HG03135 (cell line): ENCODE data around the gene MATK.
"Not testable (repeated sequence)": the region's sequence is repeated elsewhere in the genome, so short reads cannot be mapped to it uniquely, and the experiment has no call there.

Experiments
- ATAC-seq: cut with Tn5 transposase; IDR thresholded peaks from one replicate; pipeline ENCODE4 v1.9.1; 2021; ENCODE audit warnings: mild to moderate bottlenecking, moderate library complexity; ENCODE audit not compliant: unreplicated experiment

Gene MATK

DNA sequence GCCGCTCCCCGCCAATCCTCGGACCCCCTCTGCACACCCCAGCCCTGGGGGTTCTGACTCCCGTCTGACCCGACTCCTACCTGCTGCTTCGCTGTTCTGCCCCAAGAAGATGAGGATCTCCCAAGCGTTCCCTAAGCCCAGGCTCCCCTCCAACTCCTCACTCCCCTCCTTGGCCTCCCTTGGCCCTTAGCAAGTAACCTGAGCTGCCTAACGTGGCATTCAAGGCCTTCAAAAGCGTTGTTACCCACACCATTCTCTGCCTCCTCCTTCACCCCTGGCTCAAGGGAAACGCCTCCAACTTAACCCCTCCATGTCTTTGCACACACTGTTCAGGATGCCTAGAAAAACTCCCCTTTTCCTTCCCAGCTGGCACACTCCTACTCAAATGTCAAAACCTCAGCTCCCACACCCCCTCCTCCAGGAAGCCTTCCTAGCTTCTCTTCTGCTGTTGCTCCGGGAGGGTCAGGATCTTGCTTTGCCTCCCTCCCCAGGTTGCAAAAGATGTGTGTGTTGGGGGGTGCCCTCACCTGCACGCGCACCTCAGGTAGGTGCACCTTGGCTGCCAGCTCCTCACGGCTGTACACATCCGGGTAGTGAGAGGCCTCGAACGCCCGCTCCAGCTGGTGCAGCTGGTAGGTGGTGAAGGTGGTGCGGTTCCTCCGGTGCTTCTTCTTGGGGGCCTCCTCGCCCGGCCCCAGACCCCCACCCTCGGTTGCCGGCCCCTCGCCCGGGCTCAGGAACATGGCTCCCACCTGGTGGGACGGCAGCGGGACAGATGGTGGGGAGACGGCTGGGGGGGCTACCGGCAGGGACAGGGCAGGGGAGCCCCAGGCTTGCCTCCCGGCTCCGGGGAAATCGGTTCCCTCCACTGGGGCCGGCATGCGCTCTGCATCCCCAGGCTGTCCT is 14.9 kb downstream of the MATK start:
- ATAC-seq = no peak

DNA sequence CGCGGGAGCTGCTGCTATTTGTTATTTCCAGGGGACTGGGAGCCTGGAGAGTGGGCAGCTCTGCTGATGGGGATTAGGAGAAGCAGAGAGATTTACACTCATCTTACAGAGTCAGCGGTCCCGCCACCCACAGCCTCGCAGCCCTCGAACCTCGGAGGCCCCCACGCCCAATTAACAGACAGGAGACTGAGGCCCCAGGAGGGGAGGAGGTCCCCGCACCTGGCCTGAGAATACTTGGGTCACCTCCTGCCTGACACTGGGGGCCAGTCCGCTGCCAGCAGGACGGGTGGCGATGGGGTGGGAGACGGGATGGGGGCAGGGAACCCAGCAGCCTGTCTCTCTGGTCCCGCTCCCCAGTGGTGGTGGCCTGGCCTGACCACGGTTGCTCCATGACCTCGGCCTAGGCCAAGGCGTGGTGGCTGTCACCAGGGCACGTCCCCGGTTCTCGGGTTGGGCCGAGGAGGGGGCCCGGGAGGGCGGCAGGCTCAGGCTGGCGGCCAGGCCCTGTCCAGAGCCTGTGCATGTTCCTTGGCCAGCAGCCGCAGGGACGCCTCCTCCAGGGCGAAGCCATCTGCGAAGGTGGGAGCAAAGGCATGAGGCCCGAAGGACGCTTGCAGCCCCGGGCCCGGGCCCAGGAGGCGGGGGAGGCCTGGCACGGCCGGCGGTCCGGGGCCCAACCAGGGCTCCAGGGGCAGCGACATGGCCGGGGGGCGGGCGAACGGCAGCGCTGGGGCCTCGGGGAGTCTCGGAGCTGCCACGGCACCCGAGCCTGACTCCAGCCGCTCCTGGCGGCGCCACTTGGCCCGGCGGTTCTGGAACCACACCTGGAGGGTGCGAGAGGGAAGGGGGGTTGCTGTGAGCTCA is 15.8 kb downstream of the MATK start:
- no peak for ATAC-seq

DNA sequence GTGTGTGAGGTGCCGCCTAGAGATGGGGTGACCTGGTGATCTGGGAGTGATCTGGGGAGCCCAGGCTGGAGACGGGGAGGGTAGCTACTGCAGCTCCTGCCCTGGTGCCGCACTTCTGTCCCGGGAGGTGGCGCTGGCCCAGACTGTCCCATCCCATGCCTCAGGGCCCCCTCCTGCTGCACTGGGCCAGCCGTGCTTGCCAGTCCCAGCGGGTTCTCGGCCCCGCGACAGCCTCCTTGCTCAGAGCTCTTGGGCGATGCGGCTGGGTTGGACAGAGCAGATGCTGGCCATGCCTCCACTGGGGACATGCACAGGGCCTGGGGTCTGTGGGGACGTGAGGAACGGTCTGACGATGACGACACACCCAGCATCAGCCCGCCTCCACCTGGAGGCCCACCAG is 16.7 kb downstream of the MATK start:
- no peak for ATAC-seq

DNA sequence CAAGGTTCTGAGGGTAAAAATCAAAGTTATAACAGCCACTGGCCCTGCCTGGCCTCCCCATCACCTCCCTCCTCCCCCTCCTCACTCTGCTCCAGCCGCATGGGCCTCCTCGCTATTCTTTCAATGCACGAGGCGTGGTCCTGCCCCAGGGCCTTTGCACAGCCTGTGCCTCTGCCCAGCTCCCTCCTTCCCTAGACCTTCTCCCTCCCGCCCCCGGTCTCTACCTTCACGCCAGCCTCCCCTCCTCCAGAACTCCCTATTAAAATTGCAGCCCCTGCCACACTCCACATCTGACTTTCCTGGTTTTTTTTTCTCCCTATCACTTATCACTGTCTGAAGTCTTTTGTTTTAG is 17.5 kb downstream of the MATK start:
- ATAC-seq = no peak

DNA sequence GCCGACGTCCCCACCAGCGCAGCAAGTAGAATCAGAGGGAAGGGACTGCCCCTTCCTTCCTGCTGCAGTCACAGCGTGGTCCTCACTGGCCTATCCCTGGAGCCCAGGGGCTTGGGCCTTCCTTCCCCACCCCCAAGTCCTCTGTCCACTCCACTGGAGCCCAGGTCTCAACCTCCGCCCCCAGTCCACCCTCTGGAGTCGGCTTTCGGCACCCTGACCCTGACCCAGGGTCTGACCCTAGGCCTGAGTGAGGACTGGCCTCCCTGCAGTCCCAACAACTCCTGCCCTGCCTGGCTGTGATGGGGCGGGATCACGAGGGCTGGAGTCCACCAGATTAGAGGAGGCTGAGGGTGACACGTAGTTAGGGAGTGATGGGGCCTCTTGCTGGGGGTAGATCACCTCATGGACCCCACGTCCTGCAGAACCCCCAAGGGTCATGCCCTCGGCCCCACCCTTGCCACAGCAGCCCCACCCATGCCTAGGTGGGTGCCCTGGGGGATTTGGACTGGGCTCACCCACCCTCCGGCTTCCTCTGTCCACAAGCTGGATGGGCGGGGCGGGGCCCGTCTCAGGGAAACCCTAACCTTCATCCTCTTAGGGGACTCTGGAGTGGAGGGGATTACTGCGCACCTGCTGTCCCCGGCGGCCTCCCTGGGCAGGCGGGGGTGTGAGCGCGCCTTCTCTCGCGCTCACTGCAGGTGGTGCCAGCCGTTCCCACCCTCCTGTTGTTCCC is 18.0 kb downstream of the MATK start:
- ATAC-seq = no peak

DNA sequence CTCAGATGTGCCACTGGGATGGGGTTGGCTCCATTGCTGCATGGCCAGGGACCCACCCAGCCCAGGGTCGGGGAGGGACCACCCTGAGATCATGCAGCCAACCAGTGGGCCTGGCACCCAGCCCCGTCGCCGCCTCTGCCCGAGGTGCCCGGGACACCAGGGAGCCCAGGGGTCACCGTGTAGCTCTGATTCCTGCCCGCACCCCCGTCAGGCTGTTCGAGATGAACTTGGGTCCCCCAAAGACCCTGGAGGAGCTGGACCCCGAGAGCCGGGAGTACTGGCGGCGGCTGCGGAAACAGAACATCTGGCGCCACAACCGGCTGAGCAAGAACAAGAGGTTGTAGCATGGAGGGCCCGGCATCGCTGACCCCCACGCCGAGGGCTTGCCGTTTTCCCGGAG is 19.1 kb downstream of the MATK start:
- ATAC-seq = no peak

DNA sequence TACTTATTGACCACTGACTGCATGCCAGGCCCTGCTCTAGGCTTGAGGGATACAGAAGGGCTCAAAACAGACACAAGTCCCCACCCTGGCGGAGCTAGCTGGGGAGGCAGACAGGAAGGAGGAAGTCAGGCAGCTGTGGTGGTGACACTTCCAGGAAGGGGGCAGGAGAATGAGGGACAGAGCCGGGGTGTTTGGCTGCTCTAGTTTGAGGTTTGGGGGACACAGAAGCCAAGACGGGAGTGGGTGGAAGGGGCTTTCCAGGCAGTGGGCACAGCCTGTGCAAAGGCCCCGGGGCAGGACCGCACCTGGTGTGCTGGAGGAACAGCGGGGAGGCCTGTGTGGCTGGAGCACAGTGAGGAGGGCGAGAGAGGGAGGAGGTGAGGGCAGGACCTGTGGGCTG is 19.7 kb downstream of the MATK start:
- ATAC-seq = no peak

DNA sequence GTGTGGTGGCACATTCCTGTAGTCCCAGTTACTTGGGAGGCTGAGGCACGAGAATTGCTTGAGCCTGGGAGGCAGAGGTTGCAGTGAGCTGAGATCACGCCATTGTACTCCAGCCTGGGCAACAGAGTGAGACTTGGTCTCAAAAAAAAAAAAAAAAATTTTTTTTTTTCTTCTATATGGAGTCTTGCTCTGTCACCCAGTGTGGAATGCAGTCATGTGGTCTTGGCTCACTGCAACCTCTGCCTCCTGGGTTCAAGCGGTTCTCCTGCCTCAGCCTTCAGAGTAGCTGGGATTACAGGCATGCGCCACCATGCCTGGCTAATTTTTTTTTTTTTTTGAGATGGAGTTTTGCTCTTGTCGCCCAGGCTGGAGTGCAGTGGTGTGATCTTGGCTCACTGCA is 20.4 kb downstream of the MATK start:
- ATAC-seq = not testable (repeated sequence)

DNA sequence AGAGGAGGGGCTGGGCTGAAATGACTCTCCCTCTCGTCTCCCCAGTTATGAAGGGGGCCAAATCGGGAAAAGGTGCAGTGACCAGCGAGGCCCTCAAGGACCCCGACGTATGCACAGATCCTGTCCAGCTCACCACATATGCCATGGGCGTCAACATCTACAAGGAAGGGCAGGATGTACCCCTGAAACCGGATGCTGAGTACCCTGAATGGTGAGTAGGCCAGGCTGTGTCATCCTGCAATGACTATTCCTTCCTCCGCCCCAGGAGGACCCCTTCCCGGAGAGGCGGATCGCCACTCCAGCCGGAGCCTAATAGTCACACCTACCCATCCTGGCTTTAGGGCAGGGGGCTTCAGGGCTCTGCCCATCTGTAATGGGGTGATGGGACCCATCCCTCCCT is 21.1 kb downstream of the MATK start:
- no peak for ATAC-seq

DNA sequence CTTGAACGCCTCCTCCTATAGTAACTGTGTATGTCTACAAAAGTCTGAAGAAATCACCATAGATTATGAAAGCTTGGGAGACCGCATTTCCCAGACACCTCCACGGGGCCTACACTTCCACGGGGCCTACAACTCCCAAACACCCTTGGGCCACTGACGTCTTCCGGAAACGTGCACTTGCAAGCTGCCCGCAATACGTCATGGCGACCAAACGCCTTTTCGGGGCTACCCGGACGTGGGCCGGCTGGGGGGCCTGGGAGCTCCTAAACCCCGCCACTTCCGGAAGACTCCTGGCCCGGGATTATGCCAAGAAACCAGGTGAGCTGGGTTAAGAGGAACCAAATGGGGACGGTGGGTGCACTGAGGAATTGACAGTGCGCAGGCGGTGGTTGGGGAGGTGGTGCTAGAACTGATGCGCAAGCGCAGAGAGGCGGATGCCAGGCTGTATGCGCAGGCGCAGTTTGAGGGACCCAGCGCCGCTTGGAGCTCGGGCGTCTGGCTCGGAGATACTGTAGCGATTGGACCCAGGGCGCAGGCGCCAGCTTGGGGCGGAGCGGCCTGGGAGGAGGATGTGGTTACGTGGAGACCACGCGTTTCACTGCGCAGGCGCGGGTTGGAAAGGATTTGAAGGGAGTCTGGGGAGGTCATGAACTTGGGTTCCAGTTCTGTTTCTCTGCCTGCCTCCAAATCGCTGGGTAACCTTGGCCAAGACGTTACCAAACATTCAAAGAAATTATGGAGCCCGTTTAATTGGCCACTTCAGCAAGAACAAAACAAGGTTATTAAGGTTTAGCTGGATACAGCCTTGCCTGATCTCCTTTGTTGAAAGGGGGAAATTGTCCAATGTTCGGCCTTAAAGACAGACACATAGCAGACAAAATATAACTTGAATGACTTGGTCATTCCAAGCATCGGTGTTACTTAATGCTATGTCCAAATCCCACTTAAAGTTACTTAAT is 23.4 kb downstream of the MATK start, which contains the start of gene MRPL54:
TSS of gene MRPL54 (plus strand) at position 182 of the 959 bp plus-strand sequence. CDS start at position 201, 19 bp downstream.
- peak; percentile 70 for ATAC-seq

DNA sequence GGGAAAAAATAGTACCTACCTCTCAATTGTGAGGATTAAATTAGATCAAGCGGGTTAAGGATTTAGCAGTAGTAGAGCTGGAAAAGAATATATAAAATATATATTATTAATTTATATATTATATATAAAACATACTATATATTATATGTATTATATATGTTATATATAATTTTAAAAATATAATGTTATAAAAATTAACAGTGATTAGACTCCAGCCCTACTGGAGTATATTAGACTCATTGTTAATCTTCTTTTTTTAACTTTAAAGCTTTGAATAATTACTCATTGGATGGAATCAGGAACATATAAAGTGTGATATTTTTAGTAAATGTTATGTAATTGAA is 24.1 kb downstream of the MATK start:
- no peak for ATAC-seq

DNA sequence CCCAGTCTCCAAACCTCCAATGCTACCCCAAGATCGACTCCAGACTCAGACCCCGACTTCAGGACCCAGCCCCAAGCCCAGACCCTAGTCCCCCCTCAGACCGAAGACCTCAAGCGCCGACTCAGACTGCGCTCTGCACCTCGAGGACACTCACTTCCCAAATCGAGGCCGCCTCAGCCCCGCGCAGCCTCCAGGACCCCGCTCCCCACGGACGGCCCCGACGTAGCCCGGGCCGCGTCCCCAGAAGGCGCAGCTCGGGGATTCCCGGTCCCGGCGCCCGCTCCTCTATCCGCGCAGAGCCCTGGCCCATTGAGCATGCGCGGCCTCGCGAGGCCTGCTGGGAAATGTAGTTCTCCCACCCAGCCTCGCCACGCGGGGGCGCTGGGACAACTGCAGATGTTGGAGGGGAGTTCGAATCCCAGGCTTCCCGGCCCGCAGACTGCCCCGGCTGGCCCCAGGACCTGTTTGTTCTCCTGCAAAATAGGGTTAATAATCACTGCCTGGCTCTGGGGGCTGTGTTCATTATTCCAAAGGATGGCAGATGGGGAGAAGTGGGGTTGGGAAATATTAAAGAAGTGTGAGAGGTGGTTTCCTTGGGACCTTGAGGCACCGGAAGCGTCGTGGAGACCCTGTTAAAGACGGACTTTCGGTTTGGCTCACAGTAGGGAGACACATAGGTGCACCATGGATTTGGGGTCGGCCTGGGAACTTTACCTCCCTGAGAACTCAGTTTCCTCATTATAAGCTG is 24.6 kb downstream of the MATK start, which contains the start of gene APBA3:
TSS of gene APBA3 (minus strand) at position 311 of the 748 bp plus-strand sequence. CDS start 1,428 bp downstream, outside the sequence.
- ATAC-seq = peak; percentile 49

DNA sequence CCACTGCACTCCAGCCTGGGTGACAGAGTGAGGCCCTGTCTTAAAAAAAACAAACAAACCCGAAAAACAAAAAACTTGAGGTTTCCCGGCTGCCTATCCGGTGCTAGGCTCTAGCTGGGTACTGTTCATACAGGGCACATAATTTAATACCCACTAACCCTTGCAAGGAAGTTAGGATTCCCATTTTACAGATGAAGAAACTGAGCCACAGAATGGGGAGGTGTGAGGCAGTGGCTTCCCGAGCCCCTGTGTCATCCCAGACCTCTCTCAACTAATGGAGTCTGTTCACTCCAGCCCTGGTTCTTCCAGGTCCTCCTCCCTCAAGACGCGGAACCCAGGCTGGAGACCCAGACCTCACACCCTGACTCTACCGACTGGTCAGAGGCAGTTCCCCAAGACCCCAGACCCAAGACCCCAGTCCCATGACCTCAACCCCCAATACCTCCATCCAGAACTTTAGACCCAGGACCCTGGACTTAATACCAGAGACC is 25.3 kb downstream of the MATK start:
- no peak for ATAC-seq

DNA sequence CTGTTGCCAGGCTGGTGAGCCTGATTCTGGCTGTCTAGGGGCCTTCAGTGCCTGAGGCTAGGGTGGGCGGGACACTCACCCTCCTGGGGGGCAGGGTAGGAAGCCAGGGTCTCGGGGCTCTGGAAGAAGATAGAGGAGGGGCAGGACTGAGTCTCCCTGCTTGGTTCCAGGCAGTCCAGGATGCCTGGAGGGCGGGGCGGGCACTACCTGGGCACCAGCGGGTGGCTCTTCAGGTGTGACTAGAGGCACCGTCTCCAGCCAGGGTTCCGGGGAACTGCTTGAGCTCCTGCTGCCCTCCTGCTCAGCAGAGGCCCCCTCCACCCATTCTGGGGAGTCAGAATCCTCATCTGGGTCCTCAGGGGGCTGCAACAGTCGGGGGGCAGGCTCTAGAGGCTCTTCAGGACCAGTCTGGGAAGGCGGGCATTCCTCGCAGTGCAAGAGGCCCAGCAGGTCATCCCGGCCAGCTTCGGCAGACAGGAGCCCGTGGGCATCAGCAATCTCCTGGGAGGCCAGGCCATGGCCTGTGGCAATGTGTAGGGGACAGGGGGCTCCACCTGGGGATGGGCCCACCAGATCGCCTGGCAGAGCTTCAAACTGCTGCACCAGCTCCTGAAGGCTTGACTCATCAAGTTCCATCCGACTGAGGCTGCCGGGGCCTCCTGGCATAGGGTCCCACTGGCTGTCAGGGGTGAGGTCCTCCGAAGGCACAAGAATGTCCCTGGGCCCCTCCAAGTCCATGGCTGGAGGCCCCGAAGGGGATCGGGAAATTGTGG is 26.5 kb downstream of the MATK start:
- no peak for ATAC-seq

DNA sequence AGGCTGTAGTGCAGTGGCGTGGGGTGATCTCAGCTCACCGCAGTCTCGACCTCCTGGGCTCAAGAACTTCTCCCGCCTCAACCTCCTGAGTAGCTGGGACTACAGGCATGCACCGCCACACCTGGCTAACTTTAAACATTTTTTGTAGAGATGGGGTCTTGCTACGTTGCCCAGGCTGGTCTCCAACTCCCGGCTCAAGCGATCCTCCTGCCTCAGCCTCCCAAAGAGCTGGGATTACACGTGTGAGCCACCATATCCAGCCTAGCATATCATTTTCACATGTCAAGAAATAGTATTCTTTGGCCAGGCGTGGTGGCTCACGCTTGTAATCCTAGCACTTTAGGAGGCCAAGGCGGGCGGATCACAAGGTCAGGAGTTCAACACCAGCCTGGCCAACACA is 27.9 kb downstream of the MATK start:
- not testable (repeated sequence) for ATAC-seq

DNA sequence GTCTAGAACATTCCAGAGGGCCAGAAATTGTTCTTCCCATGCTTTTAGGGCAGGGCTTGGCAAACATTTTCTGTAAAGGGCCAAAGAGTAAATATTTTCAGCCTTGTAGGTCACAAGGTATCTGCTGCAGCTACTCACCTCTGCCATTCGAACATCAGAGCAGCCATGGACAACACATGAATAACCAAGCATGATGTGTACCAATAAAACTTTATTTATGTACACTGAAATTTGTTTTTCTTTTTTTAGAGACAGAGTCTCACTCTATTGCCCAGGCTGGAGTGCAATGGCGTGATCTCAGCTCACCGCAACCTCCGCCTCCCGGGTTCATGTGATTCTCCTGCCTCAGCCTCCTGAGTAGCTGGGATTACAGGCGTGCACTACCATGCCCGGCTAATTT is 28.5 kb downstream of the MATK start:
- not testable (repeated sequence) for ATAC-seq

DNA sequence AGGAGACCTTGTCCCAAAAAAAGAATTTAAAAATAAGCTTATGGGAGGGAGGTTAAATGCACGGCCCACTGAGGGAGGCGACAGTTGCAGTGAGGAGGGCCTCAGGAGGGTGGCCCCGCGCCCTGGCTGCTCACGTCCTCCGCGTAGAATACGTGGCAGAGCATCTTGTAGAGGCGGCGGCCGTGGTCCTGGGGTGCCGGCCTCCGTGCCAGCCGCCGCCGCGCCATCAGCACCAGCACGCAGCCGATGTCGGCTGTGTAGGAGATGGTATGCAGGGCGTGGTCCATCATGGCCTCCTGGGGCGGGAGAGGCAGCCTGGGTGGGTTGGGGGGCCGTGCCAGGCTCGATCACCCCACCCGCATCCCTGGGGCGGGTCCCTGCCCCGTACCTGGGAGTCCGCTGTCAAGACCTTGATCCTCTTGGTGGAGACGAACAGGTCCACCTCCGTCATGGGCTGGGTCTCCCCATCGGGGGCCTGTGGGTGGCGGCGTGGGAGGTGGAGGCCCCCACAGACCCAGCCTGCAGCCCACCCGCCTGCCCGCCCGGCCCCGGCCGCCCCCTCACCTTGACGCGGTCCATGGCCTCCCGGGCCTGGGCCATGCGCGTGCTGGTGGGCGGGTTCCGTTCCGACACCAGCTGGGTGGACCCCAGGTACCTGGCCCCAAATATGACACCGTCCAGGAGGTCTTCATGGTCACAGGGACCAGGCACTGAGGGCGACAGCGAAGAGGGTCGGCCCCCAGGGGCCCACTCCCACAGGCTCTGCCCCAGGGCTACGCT is 32.4 kb downstream of the MATK start:
- ATAC-seq = no peak

DNA sequence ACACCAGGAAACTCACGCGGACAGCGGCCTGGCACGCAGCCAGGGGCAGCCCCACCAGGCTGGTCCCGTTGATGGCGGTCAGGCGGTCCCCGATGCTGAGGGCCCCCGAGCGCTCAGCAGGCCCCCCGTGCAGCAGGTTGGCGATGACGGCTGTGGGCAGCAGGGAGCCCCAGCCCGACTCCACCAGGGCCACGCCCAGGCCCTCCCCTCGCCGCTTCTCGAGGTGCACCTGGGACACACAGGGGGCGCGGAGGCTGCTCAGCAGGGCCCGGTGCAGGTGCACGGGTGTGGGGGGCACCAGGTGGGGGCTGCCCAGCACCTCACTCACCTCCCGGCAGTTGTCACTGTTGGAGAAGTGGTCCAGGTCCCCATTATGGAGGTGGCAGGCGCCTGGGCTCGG is 33.7 kb downstream of the MATK start:
- ATAC-seq = no peak
